Coronary artery (tissue), 2 donors: Measurements from ENCODE around the gene ADARB2.

Experiments
- DNase-seq: peaks from one replicate; pipeline ENCODE4 v3.0.0-alpha.2; 2017; ENCODE audit warnings: low spot score
- H3K27ac ChIP-seq, 2 donors: fragments of 200-600 bp; sonication (generic); one replicate each; pipeline ENCODE4 v1.5.1; 2016 to 2019
- H3K4me3 ChIP-seq: fragments of 200-600 bp; sonication (generic); 2 replicates; pipeline ENCODE4 v1.5.1; 2016; ENCODE audit warnings: mild to moderate bottlenecking, moderate library complexity
- CTCF ChIP-seq: fragments of 200-600 bp; sonication (generic); IDR thresholded peaks from one replicate; pipeline ENCODE4 v1.5.1; 2019; ENCODE audit warnings: antibody characterized with exemption

Gene ADARB2

GRCh38 chr10:1364151-1364910 is 373.0 kb downstream of the ADARB2 start:
- Histone ChIP-seq H3K4me3 (no peak overlapping the region), H3K27ac (no peak overlapping the region)
- no peak for TF ChIP-seq CTCF
- peak; percentile 70 for DNase-seq

- TF ChIP-seq CTCF: no peak
Measured at GRCh38 chr10:1363446-1364121, 373.7 kb downstream of the ADARB2 start.

GRCh38 chr10:1362589-1363445 is 374.5 kb downstream of the ADARB2 start:
- Histone ChIP-seq H3K4me3 (no peak overlapping the region), H3K27ac (no peak overlapping the region)
- no peak for DNase-seq
- no peak for TF ChIP-seq CTCF

More at GRCh38 chr10:1363446-1364121, 373.7 kb downstream of the ADARB2 start:
- Histone ChIP-seq H3K27ac (no peak overlapping the region), H3K4me3 (no peak overlapping the region)
- peak; percentile 63 for DNase-seq

GRCh38 chr10:1361411-1362105 is 375.8 kb downstream of the ADARB2 start:
- TF ChIP-seq CTCF: no peak
- no peak for DNase-seq

GRCh38 chr10:1360558-1361164 is 376.7 kb downstream of the ADARB2 start:
- no peak for TF ChIP-seq CTCF
- DNase-seq: no peak
- H3K4me3 ChIP-seq: peak overlapping the region; percentile 28
- no peak overlapping the region for H3K27ac ChIP-seq

More at GRCh38 chr10:1361411-1362105, 375.8 kb downstream of the ADARB2 start:
- Histone ChIP-seq H3K27ac (no peak overlapping the region), H3K4me3 (no peak overlapping the region)

GRCh38 chr10:1360011-1360557 is 377.2 kb downstream of the ADARB2 start:
- Histone ChIP-seq H3K4me3 (peak overlapping the region; percentile 28), H3K27ac (no peak overlapping the region)
- no peak for DNase-seq
- no peak for TF ChIP-seq CTCF
